Lower lobe of right lung (tissue), 2 donors: ENCODE results near the gene BCOR. TPM values are rescaled to one million over a fixed set of nuclear protein-coding genes. Genes with fewer than 3 reads are reported as not detected.

Experiments used
- ATAC-seq, 2 donors: fragments of 200-7000 bp; cut with Tn5 transposase; one replicate each; pipeline ENCODE4 v1.9.1; 2020 to 2022; ENCODE audit warnings: mild to moderate bottlenecking in 2 of 2, moderate library complexity in 2 of 2
- DNase-seq: peaks from one replicate; pipeline ENCODE4 v3.0.0-alpha.2; 2020
- H3K27ac ChIP-seq: fragments of 200-600 bp; one replicate; pipeline ENCODE4 v1.8.0; 2022
- H3K27me3 ChIP-seq: fragments of 200-600 bp; one replicate; pipeline ENCODE4 v1.8.0; 2022; ENCODE audit warnings: low read depth
- H3K36me3 ChIP-seq: fragments of 200-600 bp; one replicate; pipeline ENCODE4 v1.8.0; 2022; ENCODE audit warnings: mild to moderate bottlenecking
- H3K4me1 ChIP-seq: fragments of 200-600 bp; one replicate; pipeline ENCODE4 v1.8.0; 2022
- H3K4me3 ChIP-seq: fragments of 200-600 bp; one replicate; pipeline ENCODE4 v1.8.0; 2022; ENCODE audit warnings: mild to moderate bottlenecking
- H3K9me3 ChIP-seq: fragments of 200-600 bp; one replicate; pipeline ENCODE4 v1.8.0; 2022
- intact Hi-C: fragments of 100-400 bp; cut with DNase I; formaldehyde crosslinking; loops from one replicate; pipeline ENCODE4 v1.11.0; 2022
- total RNA-seq: library from RNA; stranded (reverse); fragmentation: NEBNext Ultra II Directional; extraction: Animal tissue kit (Norgen Biotek cat#: 25700); gene quantifications from one replicate; pipeline ENCODE4 v1.2.1, GENCODE V29; 2021
- TF ChIP-seq, protein P1 (sequence below): fragments of 200-600 bp; IDR thresholded peaks from one replicate; pipeline ENCODE4 v1.8.0; 2022; ENCODE audit warnings: antibody characterized with exemption, mild to moderate bottlenecking
- donor health status: DM: no; HTN: yes; CAD: no; lungs with severe emphysema.

BCOR gene
- total RNA-seq, 1 donor from 2014 or later: 25.7 TPM

DNA sequence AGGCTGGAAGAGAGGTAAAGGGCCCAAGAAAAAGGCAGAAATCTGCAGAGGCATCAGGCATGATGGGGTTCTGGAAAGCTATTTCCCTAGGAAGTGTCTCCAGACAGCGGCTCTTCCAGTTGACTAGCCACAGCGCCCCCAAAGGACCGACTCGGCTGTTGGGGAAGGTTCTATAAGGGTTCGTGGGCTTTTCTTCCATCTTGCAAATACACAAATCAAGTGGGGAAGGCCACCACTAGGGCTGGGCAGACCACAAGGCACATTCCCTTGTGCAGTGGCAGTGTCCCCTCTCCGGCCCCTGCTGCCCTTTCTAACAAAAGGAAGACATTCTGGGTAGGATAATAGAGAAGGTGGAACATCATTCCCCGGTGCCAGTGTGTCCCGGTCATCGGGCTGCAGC is 18.2 kb downstream of the BCOR start:
- peaks cover 26% of the 10 kb centered on the region for H3K36me3 ChIP-seq
- no peaks in the 10 kb centered on the region for H3K9me3 ChIP-seq
- no peak overlapping the region for H3K27ac ChIP-seq
- no peak for DNase-seq
- no peak for ATAC-seq
- TF ChIP-seq, protein P1, sequence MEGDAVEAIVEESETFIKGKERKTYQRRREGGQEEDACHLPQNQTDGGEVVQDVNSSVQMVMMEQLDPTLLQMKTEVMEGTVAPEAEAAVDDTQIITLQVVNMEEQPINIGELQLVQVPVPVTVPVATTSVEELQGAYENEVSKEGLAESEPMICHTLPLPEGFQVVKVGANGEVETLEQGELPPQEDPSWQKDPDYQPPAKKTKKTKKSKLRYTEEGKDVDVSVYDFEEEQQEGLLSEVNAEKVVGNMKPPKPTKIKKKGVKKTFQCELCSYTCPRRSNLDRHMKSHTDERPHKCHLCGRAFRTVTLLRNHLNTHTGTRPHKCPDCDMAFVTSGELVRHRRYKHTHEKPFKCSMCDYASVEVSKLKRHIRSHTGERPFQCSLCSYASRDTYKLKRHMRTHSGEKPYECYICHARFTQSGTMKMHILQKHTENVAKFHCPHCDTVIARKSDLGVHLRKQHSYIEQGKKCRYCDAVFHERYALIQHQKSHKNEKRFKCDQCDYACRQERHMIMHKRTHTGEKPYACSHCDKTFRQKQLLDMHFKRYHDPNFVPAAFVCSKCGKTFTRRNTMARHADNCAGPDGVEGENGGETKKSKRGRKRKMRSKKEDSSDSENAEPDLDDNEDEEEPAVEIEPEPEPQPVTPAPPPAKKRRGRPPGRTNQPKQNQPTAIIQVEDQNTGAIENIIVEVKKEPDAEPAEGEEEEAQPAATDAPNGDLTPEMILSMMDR: no peak
- peaks cover 25% of the 10 kb centered on the region for H3K4me1 ChIP-seq
- intact Hi-C loops: no loop called here
- H3K27me3 ChIP-seq: no peaks in the 10 kb centered on the region
- no peak overlapping the region for H3K4me3 ChIP-seq

DNA sequence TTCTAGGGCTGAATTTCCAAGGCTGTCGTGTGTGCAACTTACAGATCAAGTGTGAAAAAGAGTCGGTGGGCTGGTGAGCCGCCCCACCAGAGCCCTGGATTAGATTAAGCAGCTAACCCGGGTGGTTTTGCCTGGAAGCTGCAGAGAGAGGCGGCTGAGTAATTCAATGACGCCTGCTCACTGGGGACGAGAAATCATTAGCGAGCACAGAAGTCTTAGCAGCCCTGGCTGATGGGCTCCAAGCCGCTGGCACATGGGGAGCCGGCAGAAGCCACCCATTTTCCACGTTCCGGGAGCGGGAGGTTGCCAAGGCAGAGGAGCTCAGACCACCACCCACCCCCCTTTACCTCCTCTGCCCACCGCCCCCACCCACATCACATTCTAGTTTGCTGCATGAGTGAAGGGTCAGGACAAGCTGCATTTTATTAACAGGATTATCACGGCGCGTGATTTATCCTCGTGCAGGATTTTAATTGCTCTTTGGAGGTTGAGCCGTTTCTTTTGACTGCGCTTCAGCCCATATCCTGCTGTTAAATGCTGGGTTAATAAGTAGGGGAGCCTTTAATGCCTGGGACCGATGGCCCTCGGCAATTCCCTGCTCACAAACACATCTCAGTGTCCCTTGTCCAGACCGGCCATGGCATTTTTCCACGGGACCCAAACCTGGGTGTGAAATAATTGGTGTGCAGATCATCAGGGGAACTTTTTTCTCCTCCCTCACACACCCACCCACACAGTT is 19.1 kb downstream of the BCOR start:
- Histone ChIP-seq H3K4me1 (peaks cover 19% of the 10 kb centered on the region), H3K4me3 (no peak overlapping the region), H3K27ac (no peak overlapping the region), H3K36me3 (peaks cover 36% of the 10 kb centered on the region), H3K9me3 (no peaks in the 10 kb centered on the region), H3K27me3 (no peaks in the 10 kb centered on the region)
- TF ChIP-seq, protein P1: no peak
- intact Hi-C loops: no loop called here
- no peak for ATAC-seq
- no peak for DNase-seq

DNA sequence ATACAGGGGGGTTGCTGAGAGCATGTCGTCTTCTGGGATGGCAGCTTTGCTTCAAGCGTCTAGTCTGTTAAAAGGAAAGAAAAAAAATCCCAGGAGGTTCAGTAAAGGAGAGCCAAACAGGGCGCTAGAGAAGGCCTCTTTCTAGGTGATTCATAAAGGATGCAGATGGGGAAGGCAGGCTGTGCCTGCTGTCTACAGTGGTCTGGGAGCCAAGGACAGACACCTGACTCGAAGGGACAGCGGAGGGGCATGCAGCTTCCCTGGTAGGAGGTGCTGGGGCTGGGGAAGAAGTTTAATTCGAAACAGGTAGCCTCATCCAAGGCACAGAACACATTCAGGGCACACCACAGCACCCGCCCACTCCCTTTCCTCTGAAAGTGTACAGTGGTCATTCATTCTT is 19.9 kb downstream of the BCOR start:
- Histone ChIP-seq H3K27me3 (no peaks in the 10 kb centered on the region), H3K4me1 (peaks cover 12% of the 10 kb centered on the region), H3K27ac (no peak overlapping the region), H3K9me3 (no peaks in the 10 kb centered on the region), H3K36me3 (peaks cover 42% of the 10 kb centered on the region), H3K4me3 (no peak overlapping the region)
- TF ChIP-seq, protein P1: no peak
- no peak for DNase-seq
- intact Hi-C loops: no loop called here
- no peak for ATAC-seq

DNA sequence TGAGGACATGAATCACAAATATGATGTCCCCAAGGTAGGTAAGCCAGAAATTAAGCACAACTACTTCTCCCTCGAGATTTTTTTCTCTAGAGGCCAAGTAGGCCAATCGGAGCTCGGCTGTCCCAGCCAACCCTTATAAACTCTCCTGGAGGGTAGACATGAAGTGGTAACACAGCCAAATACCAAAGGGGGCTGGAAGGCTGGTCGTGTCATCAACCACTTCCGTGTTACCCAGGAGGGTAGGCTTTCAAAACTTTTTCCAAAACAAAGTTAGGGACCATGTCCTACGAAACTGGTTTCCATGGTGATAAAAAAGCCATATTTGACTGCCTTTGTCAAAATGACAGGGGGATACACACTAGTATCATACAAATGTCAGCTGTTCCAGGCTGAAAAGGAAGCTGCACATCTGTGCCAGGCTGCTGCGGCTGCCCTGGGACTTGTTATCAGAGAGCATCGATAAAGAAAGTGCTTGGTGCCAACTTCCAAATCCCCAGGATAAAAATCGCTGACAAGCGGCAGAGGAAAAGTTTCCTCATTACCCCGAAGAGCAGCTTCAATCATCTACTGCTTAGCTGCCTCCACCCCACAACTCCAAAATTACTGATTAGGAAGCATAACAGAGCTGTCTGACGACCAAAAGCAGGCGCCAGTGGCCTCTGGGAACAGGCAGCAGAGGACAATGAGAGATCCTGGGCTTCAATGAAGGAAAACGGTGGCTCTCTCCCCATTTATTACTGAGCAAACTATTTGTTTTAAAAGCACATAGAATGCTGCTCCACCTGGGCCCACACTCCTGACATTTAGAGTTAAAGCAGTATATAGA is 20.8 kb downstream of the BCOR start:
- TF ChIP-seq, protein P1: no peak
- ATAC-seq: no peak
- DNase-seq: no peak
- H3K4me3 ChIP-seq: no peak overlapping the region
- peaks cover 2% of the 10 kb centered on the region for H3K4me1 ChIP-seq
- no peaks in the 10 kb centered on the region for H3K27me3 ChIP-seq
- H3K9me3 ChIP-seq: no peaks in the 10 kb centered on the region
- H3K27ac ChIP-seq: no peak overlapping the region
- intact Hi-C loops: no loop called here
- peaks cover 51% of the 10 kb centered on the region for H3K36me3 ChIP-seq

DNA sequence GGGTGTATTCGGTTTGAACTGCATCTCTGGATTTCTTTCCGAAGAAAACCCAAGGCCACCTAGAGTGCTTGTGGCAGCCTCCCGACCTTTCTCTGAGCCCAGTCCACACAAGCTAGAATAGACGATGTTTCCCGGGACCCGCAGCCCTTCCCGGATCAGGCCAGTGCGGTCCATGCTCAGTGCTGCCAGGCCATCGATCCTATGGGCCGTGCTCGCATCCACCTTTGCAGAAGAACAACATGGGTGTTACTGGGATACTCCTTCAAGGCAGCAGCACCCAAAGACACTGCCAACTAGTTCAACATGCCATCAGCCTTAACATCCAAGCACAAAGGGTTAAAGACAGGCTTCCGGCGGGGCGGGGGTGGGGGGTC is 22.8 kb downstream of the BCOR start:
- DNase-seq (no peak), ATAC-seq (no peak)
- peaks cover 64% of the 10 kb centered on the region for H3K36me3 ChIP-seq
- intact Hi-C loops: no loop called here
- no peak overlapping the region for H3K27ac ChIP-seq
- TF ChIP-seq, protein P1: no peak
- no peaks in the 10 kb centered on the region for H3K4me1 ChIP-seq
- H3K9me3 ChIP-seq: no peaks in the 10 kb centered on the region
- H3K4me3 ChIP-seq: no peak overlapping the region
- no peaks in the 10 kb centered on the region for H3K27me3 ChIP-seq
